ENCODE results near the gene CHTF8. TPM values are rescaled to one million over a fixed set of nuclear protein-coding genes. Genes with fewer than 3 reads are reported as not detected.

CHTF8 gene
- total RNA-seq, 2 experiments from 2014 or later = 111 to 115 TPM

GRCh38 chr16:69123910-69124309, 8.5 kb downstream of the CHTF8 start:
- TF ChIP-seq CTCF (IDR thresholded peaks at IDR 0.05) = peak; percentile 73
- ATAC-seq (peak; percentile 83), DNase-seq (peak; percentile 75)
- Mint-ChIP-seq H3K27me3 (no peaks in the 10 kb centered on the region), H3K4me3 (no peak overlapping the region), H3K4me1 (ENCODE audit: low read depth) (peaks cover 21% of the 10 kb centered on the region), H3K36me3 (ENCODE audit: low read depth) (peaks cover 31% of the 10 kb centered on the region), H3K27ac (no peak overlapping the region), H3K9me3 (no peaks in the 10 kb centered on the region)
- intact Hi-C loops (cut with micrococcal nuclease) = no loop called here
- ChIA-PET POLR2A (interaction anchor here (0.7 to 2.7 kb wide), 3 partner anchors 9 to 195 kb away, joined by 3 to 21 read pairs (median 3); partner anchors contain the start of genes CHTF8 and UTP4), CTCF (interaction anchor here (0.6 to 7.5 kb wide), 31 partner anchors 7 to 740 kb away, joined by 3 to 73 read pairs (median 3); partner anchors contain the start of genes CHTF8, TANGO6 and UTP4)

GRCh38 chr16:69120096-69120664, 12.2 kb downstream of the CHTF8 start:
- Mint-ChIP-seq H3K9me3 (no peaks in the 10 kb centered on the region), H3K4me3 (no peak overlapping the region), H3K27me3 (no peaks in the 10 kb centered on the region), H3K27ac (no peak overlapping the region), H3K36me3 (ENCODE audit: low read depth) (peaks cover 29% of the 10 kb centered on the region), H3K4me1 (ENCODE audit: low read depth) (peaks cover 7% of the 10 kb centered on the region)
- no peak for ATAC-seq
- ChIA-PET POLR2A (interaction anchor here (0.6 kb wide), 1 partner anchor 1323 kb away, joined by 3 read pairs; no protein-coding TSS in a partner anchor), CTCF (interaction anchor here (1.1 to 7.5 kb wide), 2 partner anchors 8 to 10 kb away, joined by 4 to 73 read pairs; no protein-coding TSS in a partner anchor)
- no peak for DNase-seq
- TF ChIP-seq CTCF (IDR thresholded peaks at IDR 0.05) = no peak
- intact Hi-C loops (cut with micrococcal nuclease) = no loop called here

GRCh38 chr16:69119536-69119935, 12.9 kb downstream of the CHTF8 start:
- Mint-ChIP-seq H3K36me3 (ENCODE audit: low read depth) (peaks cover 27% of the 10 kb centered on the region), H3K9me3 (no peaks in the 10 kb centered on the region), H3K27me3 (no peaks in the 10 kb centered on the region), H3K27ac (no peak overlapping the region), H3K4me3 (no peak overlapping the region), H3K4me1 (ENCODE audit: low read depth) (peaks cover 7% of the 10 kb centered on the region)
- intact Hi-C loops (cut with micrococcal nuclease) = no loop called here
- ATAC-seq (no peak), DNase-seq (no peak)
- ChIA-PET CTCF (interaction anchor here (1.1 to 7.5 kb wide), 3 partner anchors 7 to 591 kb away, joined by 3 to 73 read pairs (median 4); no protein-coding TSS in a partner anchor), POLR2A (interaction anchor here (0.9 to 1.4 kb wide), 2 partner anchors 13 to 31 kb away, joined by 3 to 4 read pairs; partner anchors contain the start of genes CHTF8 and UTP4)
- no peak for TF ChIP-seq CTCF (IDR thresholded peaks at IDR 0.05)

- POLR2A ChIA-PET = interaction anchor here (0.9 to 1.4 kb wide), 2 partner anchors 14 to 31 kb away, joined by 3 to 4 read pairs; partner anchors contain the start of genes CHTF8 and UTP4
Observed at GRCh38 chr16:69118994-69119393, 13.4 kb downstream of the CHTF8 start.

More at GRCh38 chr16:69118994-69119393, 13.4 kb downstream of the CHTF8 start:
- Mint-ChIP-seq H3K27ac (no peak overlapping the region), H3K9me3 (no peaks in the 10 kb centered on the region), H3K36me3 (ENCODE audit: low read depth) (peaks cover 26% of the 10 kb centered on the region), H3K27me3 (no peaks in the 10 kb centered on the region), H3K4me1 (ENCODE audit: low read depth) (peaks cover 5% of the 10 kb centered on the region), H3K4me3 (no peak overlapping the region)
- intact Hi-C loops (cut with micrococcal nuclease) = no loop called here
- no peak for ATAC-seq
- TF ChIP-seq CTCF (IDR thresholded peaks at IDR 0.05) = no peak
- CTCF ChIA-PET = interaction anchor here (1.1 to 7.5 kb wide), 5 partner anchors 6 to 590 kb away, joined by 3 to 73 read pairs (median 5); no protein-coding TSS in a partner anchor
- DNase-seq = no peak

Data from activated CD8-positive, alpha-beta T cell treated with anti-CD3 and anti-CD28 coated beads for 36 hours (primary cell).